Erythroblast (primary cell): ENCODE results near the gene ADAMTSL2.

ENCODE experiments used
- GATA1 ChIP-seq: IDR thresholded peaks from 2 replicates; pipeline ENCODE4 v1.6.1; 2011; ENCODE audit warnings: low read depth, mild to moderate bottlenecking, control low read depth, low read length, moderate library complexity
- POLR2A ChIP-seq: IDR thresholded peaks from 2 replicates; pipeline ENCODE4 v1.6.1; 2011; ENCODE audit warnings: mild to moderate bottlenecking, low read length

DNA sequence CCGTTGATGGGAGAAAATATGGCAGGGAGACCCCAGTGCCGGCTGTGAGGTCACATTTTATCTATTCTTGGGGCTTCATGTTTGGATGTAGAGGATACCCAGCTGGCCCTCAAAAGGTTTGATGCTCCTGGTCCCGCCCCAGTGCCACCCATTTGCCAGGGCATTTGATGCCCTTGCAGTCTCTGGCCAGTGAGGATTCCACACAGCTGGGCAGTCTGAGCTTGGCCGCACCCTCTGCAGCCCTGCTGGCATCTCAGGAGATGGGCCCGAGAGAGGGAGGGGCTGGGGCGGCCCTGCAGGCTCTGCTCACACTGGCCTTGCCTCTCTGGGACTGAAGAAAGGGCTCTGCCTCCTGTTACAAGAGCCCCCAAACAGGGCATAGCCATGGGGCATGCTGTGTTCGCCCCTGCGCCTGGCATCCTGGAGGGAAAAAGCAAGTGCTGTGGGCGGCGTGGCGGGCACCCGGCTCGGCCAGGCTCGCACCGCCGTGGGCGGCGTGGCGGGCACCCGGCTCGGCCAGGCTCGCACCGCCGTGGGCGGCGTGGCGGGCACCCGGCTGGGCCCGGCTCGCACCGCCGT, 27.6 kb downstream of the ADAMTSL2 start:
- TF ChIP-seq POLR2A (no peak), GATA1 (no peak)
